GM10266 (cell line): ENCODE results near the gene PRDM16.

ENCODE experiments used
- DNase-seq: peaks from one replicate; pipeline ENCODE4 v3.0.0; 2012; ENCODE audit errors: extremely low spot score
- CTCF ChIP-seq: IDR thresholded peaks from 2 replicates; pipeline ENCODE4 v1.5.1; 2012; ENCODE audit warnings: mild to moderate bottlenecking, low read depth; ENCODE audit not compliant: control insufficient read depth, insufficient read depth; ENCODE audit errors: missing control alignments

Gene PRDM16

GRCh38 chr1:3207217-3207848, 138.3 kb downstream of the PRDM16 start:
- no peak for TF ChIP-seq CTCF
- DNase-seq, result no peak

GRCh38 chr1:3208819-3209200, 139.8 kb downstream of the PRDM16 start:
- no peak for DNase-seq
- TF ChIP-seq CTCF, result no peak

- TF ChIP-seq CTCF, result no peak
- no peak for DNase-seq
Measured at GRCh38 chr1:3209201-3209600, 140.2 kb downstream of the PRDM16 start.

- TF ChIP-seq CTCF, result no peak
Measured at GRCh38 chr1:3211582-3212375, 142.8 kb downstream of the PRDM16 start.

GRCh38 chr1:3212453-3213355, 143.7 kb downstream of the PRDM16 start:
- no peak for TF ChIP-seq CTCF
- DNase-seq, result no peak

More at GRCh38 chr1:3211582-3212375, 142.8 kb downstream of the PRDM16 start:
- no peak for DNase-seq

GRCh38 chr1:3213730-3214129, 144.7 kb downstream of the PRDM16 start:
- DNase-seq, result no peak
- TF ChIP-seq CTCF, result no peak
